Suppressor macrophage (primary cell): ENCODE measurements around the gene CAD.

ENCODE experiments used
- DNase-seq, 4 experiments: peaks; one replicate each; pipeline ENCODE4 v3.0.0-alpha.2; 2020 to 2022

Gene CAD

GRCh38 chr2:27281855-27282559 lies 64.8 kb downstream of the CAD start, which contains the start of gene TRIM54:
TRIM54 (plus strand) TSS chr2:27282429; CDS start chr2:27282732, 303 bp downstream.
- DNase-seq: peak; percentile 55 to 73 (median 68)

GRCh38 chr2:27282892-27283291 lies 65.7 kb downstream of the CAD start:
- no peak for DNase-seq

GRCh38 chr2:27284996-27285395 lies 67.8 kb downstream of the CAD start:
- no peak for DNase-seq

GRCh38 chr2:27285481-27285880 lies 68.3 kb downstream of the CAD start:
- no peak for DNase-seq

GRCh38 chr2:27288610-27289009 lies 71.4 kb downstream of the CAD start:
- DNase-seq: no peak

- no peak for DNase-seq
Observed at GRCh38 chr2:27290549-27290948, 73.4 kb downstream of the CAD start.

- DNase-seq: no peak
Observed at GRCh38 chr2:27291865-27292264, 74.7 kb downstream of the CAD start.
